BJ (cell line): Measurements from ENCODE around the gene LPIN3. TPM values are rescaled to one million over a fixed set of nuclear protein-coding genes. Genes with fewer than 3 reads are reported as not detected.

Source experiments
- CTCF ChIA-PET: fragments of 350-600 bp; formaldehyde crosslinking; extraction: SDS; loops from one replicate; lab custom pipeline; 2021; ENCODE audit warnings: antibody characterized with exemption, inconsistent platforms; lab: Yijun Ruan, JAX
- POLR2A ChIA-PET: fragments of 300-600 bp; sonication (Branson Sonifier 250); formaldehyde crosslinking; extraction: SDS; loops from one replicate; lab custom pipeline; 2021; ENCODE audit warnings: antibody characterized with exemption; lab: Charles Lee
- DNase-seq: peaks from one replicate; pipeline ENCODE4 v3.0.0-alpha.2; 2011; ENCODE audit warnings: low read depth
- H3K27me3 ChIP-seq: 2 replicates; pipeline ENCODE4 v1.6.0; 2011; ENCODE audit warnings: low read length; ENCODE audit not compliant: control insufficient read depth, insufficient read depth
- H3K36me3 ChIP-seq: 2 replicates; pipeline ENCODE4 v1.5.1; 2011; ENCODE audit warnings: low read length; ENCODE audit not compliant: control insufficient read depth, insufficient read depth
- H3K4me3 ChIP-seq: 2 replicates; pipeline ENCODE4 v1.5.1; 2011; ENCODE audit warnings: low read depth, mild to moderate bottlenecking, control low read depth, low read length
- CTCF ChIP-seq: IDR thresholded peaks from 2 replicates; pipeline ENCODE4 v1.5.1; 2011; ENCODE audit warnings: low read depth, mild to moderate bottlenecking, control low read depth, inconsistent platforms, low read length, moderate library complexity; ENCODE audit not compliant: insufficient read depth
- polyA plus RNA-seq: library from polyadenylated mRNA; depleted of rRNA; stranded (reverse); fragments of >200 nt; gene quantifications from 2 replicates; pipeline ENCODE4 v1.2.3, GENCODE V29; 2011

The LPIN3 gene
- polyA plus RNA-seq, 1 experiment, result 11.5 TPM

GRCh38 chr20:41358230-41358629, 17.6 kb downstream of the LPIN3 start:
- POLR2A ChIA-PET, result no interaction called here

GRCh38 chr20:41358717-41359116, 18.1 kb downstream of the LPIN3 start:
- Histone ChIP-seq H3K36me3 (peaks cover 21% of the 10 kb centered on the region), H3K4me3 (no peak overlapping the region), H3K27me3 (peaks cover 8% of the 10 kb centered on the region)
- POLR2A ChIA-PET, result no interaction called here
- no peak for TF ChIP-seq CTCF
- no peak for DNase-seq
- CTCF ChIA-PET, result interaction anchor here (0.7 kb wide), 1 partner anchor 39 kb away, joined by 3 read pairs; no protein-coding TSS in a partner anchor

More at GRCh38 chr20:41358230-41358629, 17.6 kb downstream of the LPIN3 start:
- H3K4me3 ChIP-seq, result no peak overlapping the region
- peaks cover 6% of the 10 kb centered on the region; the same call in 1 of the 2 replicates for H3K27me3 ChIP-seq
- CTCF ChIA-PET, result interaction anchor here (0.7 to 0.8 kb wide), 2 partner anchors 39 to 367 kb away, joined by 3 read pairs; no protein-coding TSS in a partner anchor
- DNase-seq, result no peak
- peaks cover 23% of the 10 kb centered on the region for H3K36me3 ChIP-seq
- no peak for TF ChIP-seq CTCF

- Histone ChIP-seq H3K36me3 (peaks cover 20% of the 10 kb centered on the region), H3K4me3 (no peak overlapping the region), H3K27me3 (peaks cover 14% of the 10 kb centered on the region)
- CTCF ChIA-PET, result interaction anchor here (1.0 kb wide), 1 partner anchor 114 kb away, joined by 4 read pairs; no protein-coding TSS in a partner anchor
- POLR2A ChIA-PET, result no interaction called here
- DNase-seq, result no peak
- TF ChIP-seq CTCF, result no peak
Observed at GRCh38 chr20:41359541-41360011, 19.0 kb downstream of the LPIN3 start.

GRCh38 chr20:41360831-41361756, 20.5 kb downstream of the LPIN3 start:
- TF ChIP-seq CTCF, result no peak
- Histone ChIP-seq H3K4me3 (no peak overlapping the region), H3K36me3 (peaks cover 15% of the 10 kb centered on the region), H3K27me3 (peaks cover 26% of the 10 kb centered on the region)
- ChIA-PET CTCF (interaction anchor here (1.3 kb wide), 1 partner anchor 10 kb away, joined by 3 read pairs; no protein-coding TSS in a partner anchor), POLR2A (no interaction called here)
- DNase-seq, result no peak
